ENCODE data around the gene JPT2.
A peak's percentile ranks its signal among the peaks of the same experiment; 100 is the strongest.

The JPT2 gene

DNA sequence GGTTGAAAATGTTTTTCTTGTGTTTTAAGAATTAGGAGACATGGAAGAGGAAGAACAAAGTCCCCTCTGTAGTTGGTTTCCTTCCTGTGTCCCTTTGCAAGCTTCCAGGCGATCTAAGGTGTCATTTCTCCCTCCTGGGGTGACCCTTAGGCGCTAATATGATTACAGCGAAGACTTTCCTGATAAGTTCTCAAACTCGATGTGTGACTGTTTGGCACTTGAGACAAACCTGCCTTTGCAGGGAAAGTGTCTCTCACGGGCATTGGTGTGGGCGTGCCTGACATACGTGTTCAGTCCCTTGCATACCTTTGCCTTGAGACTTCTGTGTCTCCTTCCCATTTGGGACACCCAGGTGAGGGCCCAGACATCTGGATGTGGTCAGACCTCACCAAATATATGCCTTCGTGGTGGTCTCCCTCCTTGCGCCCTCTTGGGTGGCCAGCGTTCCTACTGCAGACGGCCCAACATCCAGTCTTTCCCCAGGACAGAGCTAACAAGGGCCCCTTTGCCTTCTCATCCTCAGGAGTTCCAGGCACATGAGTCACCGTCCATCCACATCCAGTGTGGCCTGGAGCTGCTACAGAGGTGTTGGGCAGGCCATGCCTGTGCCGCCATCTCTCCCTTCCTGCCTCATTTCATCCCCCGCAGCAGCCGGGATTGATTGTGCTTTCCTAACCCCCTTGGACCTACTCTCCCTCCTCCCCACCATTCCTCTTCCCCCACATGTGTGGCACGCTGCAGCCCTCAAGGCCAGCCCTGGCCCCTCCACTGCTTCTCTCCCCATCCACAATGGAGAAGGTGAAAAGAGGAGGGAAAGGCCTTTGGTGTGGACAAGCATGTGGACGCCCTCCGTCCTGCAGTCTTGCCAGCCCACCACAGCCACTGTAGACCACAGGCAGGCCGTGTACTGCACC is 3.1 kb upstream of the JPT2 start:
- DNase-seq (ENCODE audit: low spot score): no peak

DNA sequence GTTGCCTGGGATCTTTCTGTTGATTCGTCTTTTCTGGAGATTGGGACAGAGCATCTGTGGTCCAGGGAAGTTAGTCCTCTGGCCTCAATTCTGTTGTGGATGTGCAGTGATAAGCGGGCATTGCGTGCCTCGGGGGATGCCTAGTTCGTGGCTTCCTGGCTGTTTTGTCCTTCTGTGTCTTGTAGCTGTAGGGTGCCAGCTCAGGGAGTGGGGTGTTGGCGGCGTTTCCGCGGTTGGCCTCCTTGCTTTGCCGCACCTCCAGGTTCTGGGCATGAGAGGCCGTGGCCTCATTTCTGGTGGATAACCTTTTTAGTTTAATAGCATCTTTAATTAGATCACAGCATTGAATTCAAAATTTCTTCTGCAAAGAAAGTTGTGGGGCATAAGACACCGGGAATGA is 1.4 kb upstream of the JPT2 start:
- DNase-seq (ENCODE audit: low spot score): no peak

DNA sequence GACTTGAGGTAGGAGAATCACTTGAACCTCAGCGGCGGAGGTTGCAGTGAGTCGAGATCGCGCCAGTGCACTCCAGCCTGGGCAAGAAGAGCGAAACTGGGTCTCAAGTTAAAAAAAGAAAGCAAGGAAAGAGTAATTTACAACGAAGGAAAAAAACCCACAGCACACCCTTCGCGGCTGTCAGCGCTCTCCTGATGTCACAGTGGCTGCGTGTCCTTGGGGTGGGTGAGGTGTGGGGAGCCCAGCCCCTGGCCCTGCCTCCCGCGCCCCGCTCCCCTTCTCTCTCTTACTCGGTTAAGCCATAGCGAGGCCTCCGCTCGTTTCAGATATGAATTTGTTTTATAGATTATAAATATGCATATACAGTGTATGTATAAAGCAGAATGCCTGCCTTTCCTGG is 740 bp upstream of the JPT2 start:
- no peak for DNase-seq (ENCODE audit: low spot score)

DNA sequence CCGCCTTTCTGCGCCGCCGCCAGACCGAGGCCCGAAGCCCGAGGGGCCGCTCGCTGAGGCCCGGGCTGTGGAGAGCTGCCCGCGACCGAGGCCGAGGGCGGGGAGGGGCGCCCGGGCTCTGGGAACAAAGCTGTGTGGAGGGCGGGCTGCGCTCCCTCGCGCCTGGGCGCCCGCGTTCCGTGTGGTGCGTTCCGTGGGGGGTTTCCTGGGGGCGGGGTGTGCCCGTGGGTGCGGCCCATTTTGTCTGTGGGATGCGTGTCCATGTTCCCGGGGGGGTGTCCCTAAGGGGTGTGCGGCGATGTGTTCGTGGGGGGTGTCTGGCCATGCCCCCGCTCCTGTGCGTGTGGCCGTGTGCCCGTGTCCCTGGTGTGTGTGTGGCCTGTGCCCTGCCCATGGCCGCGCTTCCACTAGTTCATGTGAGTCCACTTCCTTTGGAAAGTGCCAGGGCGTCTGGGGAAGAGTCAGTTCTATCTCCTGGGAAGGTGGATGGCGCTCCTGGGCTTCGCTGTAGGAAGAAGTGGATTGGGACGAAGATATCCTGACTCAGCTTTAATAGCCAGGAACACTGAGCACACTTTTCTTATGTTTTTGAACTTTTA is 520 bp downstream of the JPT2 start:
- DNase-seq (ENCODE audit: low spot score): peak; percentile 32

DNA sequence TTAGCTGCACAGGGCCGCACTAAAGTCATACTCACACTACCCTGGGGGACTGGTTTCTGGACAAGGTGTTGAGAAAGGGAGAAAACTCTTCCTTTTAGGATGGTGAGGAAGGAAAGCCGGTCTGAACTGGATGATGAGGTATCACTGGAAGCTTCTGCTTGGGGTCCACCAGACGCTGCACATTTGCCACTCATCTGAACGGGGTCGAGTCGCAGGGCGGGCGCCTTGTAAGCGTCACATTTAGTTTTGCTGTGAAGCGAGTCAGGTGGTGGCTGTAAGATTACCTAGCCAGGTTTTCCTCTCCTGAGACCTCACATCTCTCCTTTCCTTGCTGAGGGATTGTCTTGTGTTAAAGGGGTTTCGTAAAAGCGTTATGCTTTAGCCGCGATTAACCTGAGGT is 2.3 kb downstream of the JPT2 start:
- no peak for DNase-seq (ENCODE audit: low spot score)

DNA sequence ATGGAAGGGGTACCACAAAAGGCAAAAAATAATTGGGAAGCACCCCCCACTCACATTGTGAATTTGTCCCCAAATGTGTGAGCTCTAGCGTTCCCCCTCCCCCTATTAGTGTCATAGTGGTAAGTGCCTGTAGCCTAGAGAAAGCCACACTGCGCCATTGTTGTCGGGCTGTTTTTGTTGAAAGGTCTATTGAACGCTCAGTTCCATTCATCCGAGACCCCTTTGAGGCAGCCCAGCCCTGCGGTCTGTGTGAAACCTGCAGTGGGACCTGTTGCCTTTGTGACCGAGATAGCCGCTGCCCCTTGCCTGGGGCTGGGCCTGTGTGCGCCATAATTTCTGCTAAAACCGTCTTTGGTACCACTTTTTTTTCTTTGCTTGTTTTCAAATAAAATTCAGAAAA is 3.0 kb downstream of the JPT2 start:
- no peak for DNase-seq (ENCODE audit: low spot score)

DNA sequence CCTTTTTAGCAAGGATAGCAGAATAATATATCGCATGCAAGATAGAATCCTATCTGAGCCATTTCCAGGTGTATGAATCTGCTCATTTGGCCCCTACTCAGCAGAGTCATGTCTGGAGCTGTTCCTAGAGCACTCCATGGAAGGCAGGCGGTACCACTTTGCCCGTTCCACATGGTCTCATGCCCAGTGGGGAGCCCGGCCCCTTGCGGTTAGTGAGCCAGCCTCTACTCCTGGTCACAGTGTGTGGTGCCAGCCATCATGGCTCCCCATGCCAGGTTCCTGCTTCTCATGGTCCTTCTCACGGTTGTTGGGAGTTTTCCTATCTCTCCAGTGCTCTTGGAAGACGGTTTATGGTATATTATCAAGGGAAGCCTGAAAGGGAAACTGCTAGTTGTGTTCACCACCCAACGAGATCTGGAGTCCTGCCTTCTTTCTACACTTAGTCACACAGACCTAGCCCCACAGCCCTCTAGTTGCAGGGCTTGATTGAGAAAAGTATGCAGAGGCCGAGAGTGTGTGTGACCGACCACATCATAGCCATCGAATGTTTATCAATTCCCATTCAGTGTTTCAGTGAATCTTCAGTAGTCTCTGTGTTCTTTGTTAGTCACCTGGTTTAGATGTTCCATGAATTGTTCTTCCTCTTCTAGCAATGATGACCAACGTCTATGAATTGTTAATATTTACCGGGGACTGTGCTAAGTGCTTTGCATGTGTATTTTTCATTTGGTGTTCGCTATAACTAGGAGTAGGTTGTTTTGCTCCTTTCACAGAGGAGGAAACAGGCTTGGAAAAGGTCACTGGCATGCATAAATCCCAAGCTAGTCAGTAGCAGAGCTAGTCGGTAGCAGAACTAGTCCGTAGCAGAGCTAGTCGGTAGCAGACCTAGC is 9.6 kb downstream of the JPT2 start:
- DNase-seq (ENCODE audit: low spot score): no peak

DNA sequence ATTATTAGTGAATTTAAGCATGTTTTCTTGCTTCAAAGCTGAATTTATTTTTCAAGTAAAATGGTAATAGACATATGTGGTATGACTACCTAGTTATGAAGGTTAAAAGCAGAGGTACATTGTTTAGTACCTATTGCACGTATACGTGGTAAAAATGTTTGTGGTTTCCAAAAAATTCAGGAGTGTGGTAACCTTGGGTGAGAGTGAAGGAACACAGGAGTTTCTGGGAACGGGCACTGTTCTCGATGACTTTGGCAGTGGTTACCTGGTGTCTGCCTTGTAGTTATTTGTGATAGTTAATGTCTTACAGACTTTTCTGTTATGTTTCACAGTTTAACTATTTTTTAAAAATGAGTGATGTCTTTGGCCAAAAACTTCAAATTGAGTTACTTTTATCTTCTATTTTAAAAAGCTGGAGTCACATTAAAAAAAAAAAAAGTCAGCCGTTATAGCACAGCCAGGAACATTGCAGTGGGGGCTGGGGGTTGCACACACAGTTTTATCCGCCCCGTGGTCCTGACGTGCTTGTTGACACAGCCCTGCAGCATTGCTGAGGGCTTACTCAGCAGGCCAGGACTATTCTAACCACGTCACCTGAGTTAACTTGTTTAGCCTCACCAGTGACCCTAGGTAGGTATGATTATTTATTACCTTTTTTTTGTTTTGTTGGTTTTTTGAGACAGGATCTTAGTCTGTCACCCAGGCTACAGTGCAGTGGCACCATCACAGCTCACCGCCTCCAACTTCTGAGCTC is 10.9 kb downstream of the JPT2 start:
- DNase-seq (ENCODE audit: low spot score): no peak

DNA sequence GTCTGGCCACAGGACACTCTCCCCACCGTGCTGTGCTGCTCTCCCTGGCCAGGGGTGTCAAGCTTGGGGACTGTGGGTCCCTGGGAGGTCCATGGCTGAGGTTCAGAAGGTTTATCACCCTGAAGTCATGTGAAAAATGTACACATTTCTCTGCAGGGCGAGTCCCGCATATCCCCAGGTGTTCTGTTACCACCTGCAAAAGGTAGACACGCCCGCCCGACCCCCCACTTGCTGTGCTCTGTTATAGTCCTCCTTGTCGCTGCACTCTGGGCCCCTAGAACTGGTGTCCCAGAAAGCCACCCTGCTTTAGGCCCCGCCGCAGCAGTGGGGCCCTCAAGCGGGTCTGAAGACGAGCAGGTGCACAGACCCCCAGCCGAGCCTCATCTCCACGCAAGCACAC is 11.8 kb downstream of the JPT2 start:
- DNase-seq (ENCODE audit: low spot score): no peak

DNA sequence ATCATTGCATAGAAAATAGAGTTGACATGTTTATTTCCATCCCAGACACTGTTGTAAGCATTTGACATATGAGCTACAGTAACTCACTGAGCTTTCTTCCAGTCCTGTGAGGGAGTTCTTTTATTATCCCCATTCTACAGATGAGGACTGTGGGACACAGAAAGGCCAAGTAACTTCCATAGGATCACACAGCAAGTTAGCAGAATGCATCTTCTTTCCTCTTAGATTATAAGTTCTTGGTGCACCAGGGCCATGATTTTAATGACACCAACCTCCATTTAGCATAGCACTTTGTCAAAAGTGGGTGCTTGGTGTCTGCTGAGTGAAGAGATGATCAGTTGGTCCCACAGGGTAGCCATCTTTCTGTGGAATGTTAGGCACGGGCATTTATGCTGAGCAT is 12.7 kb downstream of the JPT2 start:
- DNase-seq (ENCODE audit: low spot score): no peak

DNA sequence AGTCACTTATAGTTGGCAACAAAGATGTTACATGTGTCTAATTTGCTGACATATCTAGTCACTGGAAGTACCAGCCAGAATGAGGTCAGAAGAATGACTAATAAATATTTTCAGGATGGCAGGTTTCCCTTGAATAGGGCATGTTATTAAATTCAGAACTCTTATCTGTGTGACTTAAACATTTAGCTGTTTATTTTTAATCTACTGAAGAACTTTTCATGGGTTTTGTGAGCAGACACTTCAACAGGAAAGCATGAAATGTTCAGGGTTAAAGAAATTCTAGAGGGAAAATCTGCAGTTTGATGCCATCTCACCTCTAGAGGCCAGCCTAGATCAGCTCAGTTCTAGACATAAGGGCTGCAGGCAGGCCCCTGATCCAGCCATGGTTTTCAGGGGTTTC is 13.2 kb downstream of the JPT2 start:
- no peak for DNase-seq (ENCODE audit: low spot score)

DNA sequence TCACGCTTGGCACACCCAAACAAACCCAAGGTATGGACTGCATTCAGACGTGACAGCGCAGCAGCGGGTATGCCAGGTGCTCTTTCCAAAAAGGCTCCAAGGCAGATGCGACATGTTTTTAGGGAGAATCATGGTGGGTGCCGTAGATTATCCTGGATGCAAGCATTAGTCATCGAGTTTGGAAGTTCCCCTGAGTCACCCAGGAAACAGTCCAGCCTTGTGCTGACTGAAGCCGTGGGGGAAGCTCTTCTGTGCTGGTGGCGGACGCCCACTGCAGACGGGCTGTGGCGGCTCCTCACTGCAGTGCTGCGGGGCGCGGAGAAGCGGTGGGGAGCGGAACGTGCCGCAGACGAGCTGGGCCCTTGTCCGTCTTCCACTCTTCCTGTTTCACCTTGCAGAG is 13.9 kb downstream of the JPT2 start:
- DNase-seq (ENCODE audit: low spot score): no peak

DNA sequence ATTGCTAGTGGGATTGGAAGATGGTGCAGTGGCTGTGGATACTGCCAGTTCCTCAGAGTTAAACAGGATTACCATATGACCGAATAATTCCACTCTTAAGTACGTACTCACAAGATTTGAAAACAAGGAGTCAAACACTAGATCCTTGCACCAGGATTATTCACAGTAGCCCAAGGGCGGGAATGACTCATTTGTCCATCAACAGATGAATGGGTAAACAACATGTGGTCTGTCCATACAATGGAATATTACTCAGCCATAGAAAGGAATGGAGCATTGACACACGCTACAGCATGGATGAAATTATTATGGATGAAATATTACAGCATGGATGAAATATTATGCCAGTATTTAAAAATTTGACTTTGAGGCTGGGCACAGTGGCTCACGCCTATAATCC is 18.8 kb downstream of the JPT2 start:
- DNase-seq (ENCODE audit: low spot score): no peak

DNA sequence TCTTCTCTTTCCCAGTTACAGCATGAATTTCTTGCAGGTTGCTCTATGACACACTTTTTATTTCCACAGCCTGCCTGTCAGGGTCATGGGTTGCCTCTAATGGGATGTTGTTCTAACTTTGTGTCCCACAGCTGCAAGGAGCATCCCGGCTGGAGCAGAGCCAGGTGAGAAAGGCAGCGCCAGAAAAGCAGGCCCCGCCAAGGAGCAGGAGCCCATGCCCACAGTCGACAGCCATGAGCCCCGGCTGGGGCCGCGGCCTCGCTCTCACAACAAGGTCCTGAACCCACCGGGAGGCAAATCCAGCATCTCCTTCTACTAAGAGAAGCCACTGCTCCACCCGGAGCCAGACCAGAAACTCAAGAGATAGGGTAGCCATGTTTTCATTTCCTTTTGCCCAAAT is 20.6 kb downstream of the JPT2 start:
- no peak for DNase-seq (ENCODE audit: low spot score)

DNA sequence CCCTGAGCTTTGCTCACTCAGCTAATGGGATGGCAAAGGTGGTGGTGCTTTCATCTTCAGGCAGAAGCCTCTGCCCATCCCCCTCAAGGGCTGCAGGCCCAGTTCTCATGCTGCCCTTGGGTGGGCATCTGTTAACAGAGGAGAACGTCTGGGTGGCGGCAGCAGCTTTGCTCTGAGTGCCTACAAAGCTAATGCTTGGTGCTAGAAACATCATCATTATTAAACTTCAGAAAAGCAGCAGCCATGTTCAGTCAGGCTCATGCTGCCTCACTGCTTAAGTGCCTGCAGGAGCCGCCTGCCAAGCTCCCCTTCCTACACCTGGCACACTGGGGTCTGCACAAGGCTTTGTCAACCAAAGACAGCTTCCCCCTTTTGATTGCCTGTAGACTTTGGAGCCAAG is 22.2 kb downstream of the JPT2 start:
- no peak for DNase-seq (ENCODE audit: low spot score)

DNA sequence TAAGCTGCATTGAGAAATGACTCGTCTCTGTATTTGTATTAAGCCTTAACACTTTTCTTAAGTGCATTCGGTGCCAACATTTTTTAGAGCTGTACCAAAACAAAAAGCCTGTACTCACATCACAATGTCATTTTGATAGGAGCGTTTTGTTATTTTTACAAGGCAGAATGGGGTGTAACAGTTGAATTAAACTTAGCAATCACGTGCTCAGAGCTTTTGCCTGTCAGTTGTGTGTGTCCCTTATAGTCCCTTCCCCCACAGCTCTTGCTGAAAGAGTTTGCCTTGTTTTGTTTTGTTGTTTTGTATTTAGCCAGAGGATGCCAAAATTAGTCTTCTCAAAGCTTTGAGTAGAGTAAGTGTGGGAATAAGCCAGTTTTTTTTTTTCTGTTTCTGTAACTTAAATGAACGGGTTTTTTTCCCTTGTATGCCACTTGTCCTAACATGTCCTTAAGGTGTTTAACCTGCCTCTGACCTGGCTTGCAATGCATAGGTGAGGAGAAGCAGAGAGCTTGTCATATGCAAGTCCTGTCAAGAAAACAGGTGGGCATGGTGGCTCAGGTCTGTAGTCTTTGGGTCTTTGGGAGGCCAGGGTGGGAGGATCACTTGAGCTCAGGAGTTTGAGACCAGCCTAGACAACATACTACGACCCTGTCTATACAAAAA is 23.3 kb downstream of the JPT2 start:
- DNase-seq (ENCODE audit: low spot score): no peak

DNA sequence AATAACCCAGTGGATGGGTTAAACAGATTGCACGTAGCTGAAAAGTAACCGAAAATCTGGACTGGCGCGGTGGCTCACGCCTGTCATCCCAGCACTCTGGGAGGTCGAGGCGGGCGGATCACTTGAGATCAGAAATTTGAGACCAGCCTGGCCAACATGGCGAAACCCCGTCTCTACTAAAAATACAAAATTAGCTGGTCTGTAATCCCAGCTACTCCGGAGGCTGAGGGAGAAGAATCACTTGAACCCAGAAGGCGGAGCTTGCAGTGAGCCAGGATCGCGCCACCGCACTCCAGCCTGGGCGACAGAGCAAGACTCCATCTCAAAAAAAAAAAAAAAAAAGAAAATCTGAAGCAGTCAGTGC is 27.2 kb downstream of the JPT2 start:
- peak; percentile 25 for DNase-seq (ENCODE audit: low spot score)

DNA sequence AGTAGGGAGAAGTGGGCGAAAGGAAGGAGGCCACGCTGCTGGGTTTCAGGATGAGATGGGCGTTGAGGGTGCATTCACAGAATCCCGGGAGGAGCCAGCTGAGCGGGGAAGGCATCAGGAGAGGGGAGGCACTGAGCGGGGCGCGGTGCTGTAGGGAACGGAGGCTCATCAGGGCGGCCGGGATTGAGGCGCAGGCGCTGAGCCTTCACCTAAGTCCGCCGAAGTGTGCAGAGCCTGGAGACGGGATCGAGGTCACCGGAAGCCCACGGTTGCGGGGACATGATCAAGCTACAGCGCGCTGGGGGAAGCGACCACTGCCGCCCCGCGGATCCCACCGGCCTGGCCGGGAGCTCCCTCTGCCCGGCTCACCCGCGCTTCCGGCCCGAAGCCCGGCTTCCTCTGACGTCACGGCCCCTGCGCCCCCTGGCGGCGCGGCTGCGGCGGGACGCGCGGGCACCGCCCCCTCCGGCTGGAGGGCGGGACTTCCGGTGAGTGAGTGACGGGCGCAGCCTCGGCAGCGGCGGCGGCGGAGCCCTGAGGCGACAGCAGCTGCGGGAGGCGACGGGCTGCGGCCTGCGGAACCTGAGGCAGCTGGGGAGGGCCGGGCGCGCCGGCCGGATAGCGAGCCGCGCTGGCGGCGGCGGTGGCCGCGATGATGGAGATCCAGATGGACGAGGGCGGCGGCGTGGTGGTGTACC is 27.8 kb downstream of the JPT2 start, which contains the start of gene MAPK8IP3:
Gene MAPK8IP3 (plus strand): TSS at position 508 of the 698 bp plus-strand sequence. CDS start 145 bp downstream, at position 653.
- DNase-seq (ENCODE audit: low spot score): peak; percentile 94

DNA sequence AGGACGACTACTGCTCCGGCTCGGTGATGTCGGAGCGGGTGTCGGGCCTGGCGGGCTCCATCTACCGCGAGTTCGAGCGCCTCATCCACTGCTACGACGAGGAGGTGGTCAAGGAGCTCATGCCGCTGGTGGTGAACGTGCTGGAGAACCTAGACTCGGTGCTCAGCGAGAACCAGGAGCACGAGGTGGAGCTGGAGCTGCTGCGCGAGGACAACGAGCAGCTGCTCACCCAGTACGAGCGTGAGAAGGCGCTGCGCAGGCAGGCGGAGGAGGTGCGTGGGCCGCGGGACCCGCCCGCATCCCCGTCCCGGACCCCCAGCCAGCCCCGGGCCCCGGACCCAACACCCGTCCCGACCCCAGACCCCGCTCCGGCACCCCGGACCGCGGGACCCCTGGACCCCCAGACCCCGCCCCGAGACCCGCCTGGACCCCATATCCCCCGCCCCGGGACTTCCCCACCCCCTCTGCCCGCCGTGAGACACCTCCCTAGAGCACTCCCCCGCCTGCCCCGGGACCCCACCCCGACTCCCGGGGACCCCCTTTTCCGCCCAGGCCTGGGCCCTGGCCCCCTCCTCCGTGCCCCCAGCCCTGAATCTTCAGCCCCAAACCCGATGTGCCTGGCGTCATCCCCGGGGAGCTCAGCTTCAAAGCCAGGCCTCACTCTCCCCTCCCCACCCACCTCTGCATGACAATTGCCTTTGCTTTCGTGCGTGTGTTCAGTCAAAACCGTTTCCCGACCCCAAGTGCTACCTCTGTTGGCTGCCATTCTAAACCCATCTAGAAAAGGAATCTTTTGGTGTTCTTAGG is 28.5 kb downstream of the JPT2 start:
- DNase-seq (ENCODE audit: low spot score): peak; percentile 32
